ENCODE results near the gene PDE7B.

The PDE7B gene

GRCh38 chr6:136158971-136159370, 307.5 kb downstream of the PDE7B start:
- Histone ChIP-seq H3K27ac (no peak overlapping the region), H3K4me3 (no peak overlapping the region)
- TF ChIP-seq, protein P1, sequence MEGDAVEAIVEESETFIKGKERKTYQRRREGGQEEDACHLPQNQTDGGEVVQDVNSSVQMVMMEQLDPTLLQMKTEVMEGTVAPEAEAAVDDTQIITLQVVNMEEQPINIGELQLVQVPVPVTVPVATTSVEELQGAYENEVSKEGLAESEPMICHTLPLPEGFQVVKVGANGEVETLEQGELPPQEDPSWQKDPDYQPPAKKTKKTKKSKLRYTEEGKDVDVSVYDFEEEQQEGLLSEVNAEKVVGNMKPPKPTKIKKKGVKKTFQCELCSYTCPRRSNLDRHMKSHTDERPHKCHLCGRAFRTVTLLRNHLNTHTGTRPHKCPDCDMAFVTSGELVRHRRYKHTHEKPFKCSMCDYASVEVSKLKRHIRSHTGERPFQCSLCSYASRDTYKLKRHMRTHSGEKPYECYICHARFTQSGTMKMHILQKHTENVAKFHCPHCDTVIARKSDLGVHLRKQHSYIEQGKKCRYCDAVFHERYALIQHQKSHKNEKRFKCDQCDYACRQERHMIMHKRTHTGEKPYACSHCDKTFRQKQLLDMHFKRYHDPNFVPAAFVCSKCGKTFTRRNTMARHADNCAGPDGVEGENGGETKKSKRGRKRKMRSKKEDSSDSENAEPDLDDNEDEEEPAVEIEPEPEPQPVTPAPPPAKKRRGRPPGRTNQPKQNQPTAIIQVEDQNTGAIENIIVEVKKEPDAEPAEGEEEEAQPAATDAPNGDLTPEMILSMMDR (IDR thresholded peaks at IDR 0.05): no peak
- DNase-seq (ENCODE audit: low spot score): no peak

- TF ChIP-seq, protein P1 (IDR thresholded peaks at IDR 0.05): no peak
- no peak overlapping the region for H3K27ac ChIP-seq
Observed at GRCh38 chr6:136160250-136160649, 308.7 kb downstream of the PDE7B start.

GRCh38 chr6:136161950-136162349, 310.4 kb downstream of the PDE7B start:
- Histone ChIP-seq H3K27ac (no peak overlapping the region), H3K4me3 (no peak overlapping the region)
- DNase-seq (ENCODE audit: low spot score): no peak
- TF ChIP-seq, protein P1 (IDR thresholded peaks at IDR 0.05): no peak

More at GRCh38 chr6:136160250-136160649, 308.7 kb downstream of the PDE7B start:
- no peak for DNase-seq (ENCODE audit: low spot score)
- H3K4me3 ChIP-seq: no peak overlapping the region

DNA sequence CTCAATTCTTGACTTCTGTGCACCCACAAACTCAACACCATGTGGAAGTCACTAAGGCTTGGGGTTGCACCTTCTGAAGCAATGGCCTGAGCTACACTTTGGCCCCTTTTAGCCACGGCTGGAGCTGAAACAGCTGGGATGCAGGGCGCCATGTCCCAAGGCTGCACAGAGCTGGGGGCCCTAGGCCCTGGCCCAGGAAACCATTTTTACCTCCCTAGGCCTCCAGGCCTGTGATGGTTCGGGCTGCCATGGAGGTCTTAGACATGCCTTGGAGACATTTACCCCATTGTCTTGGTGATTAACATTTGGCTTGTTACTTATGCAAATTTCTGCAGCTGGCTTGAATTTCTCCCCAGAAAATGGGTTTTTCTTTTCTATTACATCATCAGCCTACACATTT, 311.8 kb downstream of the PDE7B start:
- DNase-seq (ENCODE audit: low spot score): no peak
- TF ChIP-seq, protein P1 (IDR thresholded peaks at IDR 0.05): no peak
- no peak overlapping the region for H3K4me3 ChIP-seq
- H3K27ac ChIP-seq: no peak overlapping the region

GRCh38 chr6:136166815-136167214, 315.3 kb downstream of the PDE7B start:
- no peak overlapping the region for H3K4me3 ChIP-seq
- no peak for DNase-seq (ENCODE audit: low spot score)
- TF ChIP-seq, protein P1 (IDR thresholded peaks at IDR 0.05): no peak
- no peak overlapping the region for H3K27ac ChIP-seq

DNA sequence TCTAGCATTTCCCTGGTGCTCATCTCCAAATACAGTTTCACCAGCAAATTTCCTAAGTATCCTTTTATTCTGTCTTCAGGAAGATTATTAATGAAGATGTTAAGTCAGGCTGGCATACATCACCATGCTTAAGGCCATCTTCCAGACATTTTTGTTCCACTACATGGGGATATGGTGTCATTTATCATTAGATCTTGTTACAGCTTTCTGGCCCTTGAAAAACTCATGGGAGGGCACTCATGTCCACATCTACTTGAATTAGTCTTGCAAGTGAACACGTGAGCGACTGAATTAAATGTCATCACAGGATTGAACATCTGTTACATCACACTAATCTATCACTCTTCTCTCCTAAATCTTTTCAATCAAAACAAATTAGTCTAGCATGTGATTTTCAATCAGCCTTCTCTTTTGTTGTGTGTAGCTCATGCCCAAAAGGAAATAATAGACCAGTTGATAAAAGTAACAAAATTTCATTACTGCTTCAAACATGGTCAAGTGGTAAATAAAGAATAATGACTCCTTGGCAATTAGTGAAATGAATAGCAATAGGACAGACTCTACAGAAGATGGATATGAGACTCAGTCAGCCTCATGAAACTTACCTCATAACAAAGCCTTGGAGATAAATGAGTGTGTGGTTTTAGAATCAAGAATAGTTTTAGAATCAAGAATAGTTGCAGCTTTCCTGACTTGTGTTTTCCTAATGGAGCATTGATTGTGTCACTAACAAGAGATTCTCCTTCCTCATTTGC, 318.1 kb downstream of the PDE7B start:
- Histone ChIP-seq H3K4me3 (no peak overlapping the region), H3K27ac (no peak overlapping the region)
- no peak for DNase-seq (ENCODE audit: low spot score)
- TF ChIP-seq, protein P1 (IDR thresholded peaks at IDR 0.05): no peak

DNA sequence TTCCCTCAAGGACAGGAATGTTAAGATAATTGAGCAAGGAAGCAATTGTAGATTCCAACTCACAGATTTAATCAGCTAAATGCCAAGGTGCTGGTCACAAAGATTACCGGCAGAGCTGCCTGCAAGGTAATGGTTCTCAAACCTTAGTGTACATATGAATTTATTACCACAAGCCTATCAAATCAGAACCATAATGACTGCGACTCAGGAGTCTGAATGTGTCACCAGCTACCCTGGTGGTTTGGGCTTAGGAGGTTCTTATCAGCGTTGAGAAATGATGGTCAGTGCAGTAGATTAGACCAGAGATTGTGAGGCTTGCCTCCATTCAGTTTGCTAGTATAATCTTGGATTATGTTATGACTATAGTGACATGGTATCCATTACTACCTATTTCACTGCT, 319.7 kb downstream of the PDE7B start:
- DNase-seq (ENCODE audit: low spot score): no peak
- Histone ChIP-seq H3K4me3 (no peak overlapping the region), H3K27ac (no peak overlapping the region)
- TF ChIP-seq, protein P1 (IDR thresholded peaks at IDR 0.05): no peak
